HG03442 (cell line): ENCODE measurements around the gene DTX1.

Experiments
- ATAC-seq: cut with Tn5 transposase; IDR thresholded peaks from one replicate; pipeline ENCODE4 v1.9.1; 2021; ENCODE audit warnings: mild to moderate bottlenecking, moderate library complexity; ENCODE audit not compliant: unreplicated experiment

The DTX1 gene

GRCh38 chr12:113056631-113057488 lies at the start of gene DTX1:
TSS of gene DTX1 (plus strand) at chr12:113056730. CDS start at chr12:113058193, 1,463 bp downstream.
- no peak for ATAC-seq

- no peak for ATAC-seq
Measured at GRCh38 chr12:113007166-113007565, 49.4 kb upstream of the DTX1 start.

GRCh38 chr12:113010701-113011100 lies 45.8 kb upstream of the DTX1 start:
- no peak for ATAC-seq

GRCh38 chr12:113014565-113014964 lies 42.0 kb upstream of the DTX1 start:
- no peak for ATAC-seq

DNA sequence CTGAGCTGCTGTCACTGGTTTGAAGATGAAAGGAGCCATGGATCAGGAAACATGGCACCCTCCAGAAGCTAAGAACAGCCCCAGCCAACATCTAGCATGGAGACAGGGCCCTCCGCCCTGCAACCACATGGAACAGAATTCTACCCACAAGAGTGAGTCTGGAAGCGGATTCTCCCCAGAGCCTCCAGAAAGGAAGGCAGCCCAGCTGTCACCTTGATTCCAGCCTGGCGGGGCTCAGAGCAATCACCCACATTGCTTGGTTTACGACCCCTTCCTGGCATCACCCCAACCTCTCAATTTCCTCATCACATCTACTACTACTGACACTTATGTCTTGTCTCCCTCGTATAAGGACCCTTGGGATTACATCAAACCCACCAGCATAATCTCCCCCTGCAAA lies 39.7 kb upstream of the DTX1 start:
- no peak for ATAC-seq

DNA sequence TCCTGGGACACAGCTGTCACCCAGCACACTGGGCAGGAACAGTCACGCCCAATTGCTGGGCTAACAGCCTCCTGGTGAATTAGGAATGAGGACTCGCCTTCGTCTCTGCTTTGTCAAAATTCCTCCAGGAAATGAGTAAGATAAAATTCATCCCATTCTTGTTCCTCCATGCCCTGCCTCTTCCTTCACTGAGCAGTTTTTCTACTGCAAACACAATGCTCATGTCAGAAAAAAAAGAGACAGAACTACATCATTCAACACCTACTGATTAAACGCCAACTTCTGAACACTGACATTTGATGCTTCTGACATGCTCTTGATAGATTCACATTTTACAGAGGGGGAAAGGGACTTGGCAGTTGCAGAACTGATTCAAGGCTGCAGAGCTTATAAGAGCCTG lies 37.5 kb upstream of the DTX1 start:
- no peak for ATAC-seq

- ATAC-seq = no peak
Measured at GRCh38 chr12:113021500-113021899, 35.0 kb upstream of the DTX1 start.

DNA sequence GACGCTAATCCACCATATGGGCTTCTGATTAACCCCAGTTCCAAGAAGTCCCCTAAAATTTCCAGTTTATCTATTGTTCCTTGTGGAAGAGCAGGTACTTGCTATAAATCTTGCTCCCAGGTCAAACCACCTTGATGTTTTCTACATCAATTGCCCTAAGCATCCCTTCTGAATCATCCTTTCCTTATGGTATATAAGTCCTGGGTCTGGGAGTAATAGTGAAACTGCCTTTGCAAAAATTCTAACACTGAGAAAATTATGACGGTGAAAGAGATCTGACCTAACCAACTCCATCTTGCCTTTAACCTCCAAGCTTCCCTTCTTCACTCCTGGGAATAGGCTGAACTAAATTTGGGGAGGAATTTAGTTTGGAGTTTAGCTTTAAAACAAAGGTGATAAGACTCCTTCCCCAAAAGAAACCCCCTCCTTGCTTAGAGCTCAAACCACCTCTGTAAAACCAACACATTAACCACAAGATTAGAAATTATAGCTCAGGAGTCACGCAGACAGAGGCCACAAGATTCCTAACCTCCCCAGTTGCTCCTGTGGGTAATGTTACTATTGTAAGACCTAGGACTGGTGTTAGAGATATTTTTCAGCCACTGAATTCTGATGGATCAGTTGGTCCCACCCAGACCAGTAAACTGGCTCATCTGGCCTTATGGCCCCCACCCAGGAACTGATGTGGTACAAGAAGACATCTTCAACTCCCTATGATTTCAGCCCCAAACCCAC lies 33.8 kb upstream of the DTX1 start:
- ATAC-seq = no peak

DNA sequence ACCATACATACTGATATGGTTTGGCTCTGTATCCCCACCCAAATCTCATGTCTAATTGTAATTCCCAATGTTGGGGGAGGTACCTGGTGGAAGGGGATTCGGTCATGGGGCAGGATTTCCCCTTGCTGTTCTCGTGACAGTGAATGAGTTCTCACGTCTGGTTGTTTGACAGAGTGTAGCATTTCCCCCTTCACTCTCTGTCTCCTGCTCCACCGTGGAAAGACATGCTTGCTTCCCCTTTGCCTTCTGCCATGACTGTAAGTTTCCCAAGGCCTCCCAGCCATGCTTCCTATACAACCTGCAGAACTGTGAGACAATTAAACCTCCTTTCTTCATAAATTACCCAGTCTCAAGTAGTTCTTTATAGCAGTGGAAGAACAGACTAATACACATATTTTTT lies 28.8 kb upstream of the DTX1 start:
- no peak for ATAC-seq

DNA sequence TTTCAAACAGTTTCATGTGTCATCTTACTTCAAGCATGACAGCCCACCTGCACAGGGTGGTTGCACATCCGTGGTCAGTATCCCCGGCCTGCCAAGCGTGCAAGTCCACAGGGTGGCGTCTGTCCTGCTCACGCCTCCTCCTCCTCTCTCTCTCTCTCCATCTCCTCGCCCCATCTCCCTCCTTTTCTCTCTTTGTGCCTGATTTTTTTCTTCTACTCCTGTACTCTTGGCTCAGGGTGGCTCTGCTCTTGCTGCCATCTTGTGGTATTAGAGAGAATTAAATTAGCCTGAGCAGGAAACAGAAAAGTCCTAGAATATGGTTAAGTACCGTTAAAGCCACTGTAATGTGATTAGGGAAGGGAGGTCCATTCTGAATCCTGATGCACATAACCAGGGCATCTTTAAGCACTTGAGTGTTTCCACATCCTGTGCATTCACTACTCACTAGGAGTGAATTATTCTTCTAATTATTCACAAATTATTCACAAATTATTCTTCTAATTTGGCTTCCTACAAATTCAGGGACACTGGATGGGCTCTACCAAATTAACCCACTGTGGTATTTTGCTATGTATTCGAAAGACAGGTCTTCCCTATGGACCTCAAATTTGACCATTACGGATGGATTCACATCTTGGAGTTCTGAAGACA lies 25.5 kb upstream of the DTX1 start:
- ATAC-seq = no peak

DNA sequence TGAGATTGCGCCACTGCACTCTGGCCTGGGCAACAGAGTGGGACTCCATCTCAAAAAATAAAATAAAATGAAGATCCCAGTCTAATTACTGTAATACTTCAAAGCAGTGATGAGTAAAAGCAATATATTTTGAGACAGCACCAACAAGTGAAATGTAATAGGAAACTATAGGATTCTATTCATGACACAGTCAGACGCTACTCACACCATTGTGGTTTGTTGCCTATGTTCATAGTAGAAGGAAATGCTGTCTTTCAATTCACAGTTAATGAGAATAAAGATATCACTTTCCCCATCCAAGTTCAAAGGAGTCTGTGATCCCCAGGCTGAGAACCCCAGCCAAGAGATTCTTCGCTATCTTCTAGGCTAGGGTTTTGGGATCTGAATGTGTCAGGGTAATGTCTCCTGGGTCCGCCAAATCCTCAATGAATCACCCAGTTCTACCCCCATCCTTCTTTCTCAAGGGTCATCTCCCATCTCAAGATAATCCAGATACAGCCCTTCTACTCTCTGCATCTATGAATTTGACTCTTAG lies 16.6 kb upstream of the DTX1 start:
- no peak for ATAC-seq

DNA sequence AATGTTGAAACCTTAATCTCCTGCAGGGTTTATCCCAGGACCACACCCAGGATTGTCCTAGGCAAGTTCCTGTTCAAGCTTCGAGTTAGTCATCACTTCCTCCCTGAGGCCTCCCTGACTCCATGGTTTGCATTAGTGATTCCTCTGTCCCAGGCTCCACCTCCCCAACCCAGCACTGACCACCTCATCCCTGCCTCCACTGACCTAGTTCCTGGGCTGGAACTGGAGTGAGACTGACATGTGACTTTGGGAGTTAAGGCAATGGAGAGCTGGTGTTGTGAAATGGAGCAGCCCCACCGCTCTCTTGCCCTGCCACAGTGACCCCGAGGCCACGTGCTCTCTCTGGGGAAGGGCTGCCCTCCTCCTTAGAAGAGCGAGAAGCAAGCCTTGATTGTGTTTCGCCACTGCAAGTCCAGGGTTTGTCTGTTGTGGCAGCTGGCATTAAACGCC lies 15.8 kb upstream of the DTX1 start:
- no peak for ATAC-seq

DNA sequence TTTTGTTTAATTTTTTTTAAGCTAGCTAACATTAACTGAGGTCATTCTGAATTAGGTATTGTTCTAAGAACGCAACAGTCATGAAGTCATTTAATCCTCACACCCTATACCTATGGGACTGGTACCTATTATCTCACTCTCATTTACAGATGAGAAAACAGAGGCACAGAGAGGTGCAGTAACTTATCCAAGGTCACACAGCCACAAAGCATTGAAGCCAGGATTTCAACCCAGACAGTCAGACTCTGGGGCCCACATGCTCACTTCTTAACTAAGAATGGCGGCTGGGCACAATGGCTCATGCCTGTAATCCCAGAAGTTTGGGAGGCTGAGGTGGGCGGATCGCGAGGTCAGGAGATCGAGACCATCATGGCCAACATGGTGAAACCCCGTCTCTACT lies 15.0 kb upstream of the DTX1 start:
- ATAC-seq = no peak

GRCh38 chr12:113043240-113043639 lies 13.3 kb upstream of the DTX1 start:
- ATAC-seq = no peak

GRCh38 chr12:113044516-113044915 lies 12.0 kb upstream of the DTX1 start:
- no peak for ATAC-seq

DNA sequence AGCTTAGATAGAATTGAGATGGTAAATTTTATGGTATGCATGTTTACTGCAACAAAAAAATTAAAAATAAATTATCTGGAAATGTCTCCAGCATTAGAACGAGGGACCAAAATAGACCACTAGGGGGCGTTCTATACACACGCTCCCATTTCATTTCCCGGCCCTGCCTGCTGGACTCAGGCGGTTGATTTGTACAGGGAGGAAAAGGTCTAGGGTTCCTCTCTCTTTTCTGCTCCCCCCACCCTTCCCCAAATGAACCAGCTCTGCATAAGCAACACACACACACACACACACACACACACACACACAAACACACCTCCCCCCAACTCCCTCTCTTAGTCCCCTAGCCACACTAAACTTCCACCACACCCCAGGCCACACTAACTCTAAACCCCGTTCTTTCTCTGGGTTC lies 7.8 kb upstream of the DTX1 start:
- no peak for ATAC-seq

GRCh38 chr12:113049976-113050742 lies 6.4 kb upstream of the DTX1 start:
- ATAC-seq = no peak

GRCh38 chr12:113050795-113051194 lies 5.7 kb upstream of the DTX1 start:
- no peak for ATAC-seq

DNA sequence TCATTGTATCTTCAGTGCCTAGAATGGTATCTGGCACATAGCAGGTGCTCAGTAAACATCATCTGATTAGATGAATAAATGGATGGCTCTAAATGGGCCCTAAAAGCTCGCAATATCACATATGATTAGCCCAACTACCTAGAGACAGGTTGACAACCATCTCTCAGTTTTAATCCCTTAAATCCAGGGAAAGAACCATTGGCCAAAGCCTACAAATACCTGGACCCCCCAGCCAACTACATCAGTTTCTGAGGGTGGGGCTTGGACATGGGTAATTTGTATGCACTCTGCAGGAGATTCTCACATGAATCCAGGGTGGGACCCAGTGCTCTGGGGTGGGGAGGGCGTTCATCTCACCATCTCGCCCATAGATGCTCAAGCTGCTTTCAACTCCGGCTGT lies 4.8 kb upstream of the DTX1 start:
- ATAC-seq = no peak

- no peak for ATAC-seq
Measured at GRCh38 chr12:113052326-113052725, 4.2 kb upstream of the DTX1 start.
